A549 (cell line): ENCODE results near the gene AGBL4. TPM values are rescaled to one million over a fixed set of nuclear protein-coding genes. Genes with fewer than 3 reads are reported as not detected.

ENCODE experiments used
- ATAC-seq, 2 experiments: fragments of 200-7000 bp in 1 of 2; fragments of >200 bp in 1 of 2; cut with Nextera tagmentation in 1 of 2; cut with Tn5 transposase in 1 of 2; 3 replicates each; pipeline versions ENCODE4 v1.8.0 to v1.9.1; 2018 to 2020; ENCODE audit warnings: mild to moderate bottlenecking in 1 of 2, moderate library complexity in 1 of 2
- CTCF ChIA-PET: fragments of 300-600 bp; sonication (Branson Sonifier 250); formaldehyde crosslinking; extraction: SDS; loops from one replicate; lab custom pipeline; 2021; ENCODE audit warnings: antibody characterized with exemption, inconsistent platforms; lab: Yijun Ruan, JAX
- POLR2A ChIA-PET: fragments of 350-600 bp; formaldehyde crosslinking; extraction: SDS; loops from one replicate; lab custom pipeline; 2021; ENCODE audit warnings: antibody characterized with exemption, inconsistent platforms; lab: Yijun Ruan, JAX
- DNase-seq, 2 experiments: peaks; one replicate each; pipeline versions ENCODE4 v3.0.0 to v3.0.0-alpha.2; 2011 to 2016; ENCODE audit warnings: low read depth in 1 of 2, low spot score in 1 of 2
- FAIRE-seq: peaks from 2 replicates; lab custom pipeline; 2011; peaks lifted over from hg19 to GRCh38; lab: Jason Lieb, UNC
- H3K27ac ChIP-seq, 2 experiments: fragments of >200 bp; sonication (Bioruptor Twin); formaldehyde crosslinking; 3 replicates each; pipeline ENCODE4 v1.5.1; 2016 to 2017
- H3K4me1 ChIP-seq: fragments of >200 bp; sonication (Bioruptor Twin); formaldehyde crosslinking; 3 replicates; pipeline ENCODE4 v1.6.1; 2016
- H3K4me2 ChIP-seq: fragments of >200 bp; sonication (Bioruptor Twin); formaldehyde crosslinking; 3 replicates; pipeline ENCODE4 v1.6.1; 2016
- H3K4me3 ChIP-seq: fragments of >200 bp; sonication (Bioruptor Twin); formaldehyde crosslinking; 3 replicates; pipeline ENCODE4 v1.5.1; 2016
- H3K9me3 ChIP-seq: fragments of >200 bp; sonication (Bioruptor Twin); formaldehyde crosslinking; 3 replicates; pipeline ENCODE4 v1.6.1; 2016
- CBX2 ChIP-seq: fragments of 200-600 bp; sonication (generic); IDR thresholded peaks from 2 replicates; pipeline ENCODE4 v1.6.1; 2016; ENCODE audit warnings: low read depth, mild to moderate bottlenecking, borderline replicate concordance
- CEBPB ChIP-seq, 2 experiments: fragments of >200 bp in 1 of 2; sonication (Bioruptor Twin) in 1 of 2; formaldehyde crosslinking in 1 of 2; IDR thresholded peaks; 2 replicates each; pipeline ENCODE4 v1.6.1; 2012 to 2016
- CHD4 ChIP-seq: fragments of 200-600 bp; sonication (generic); IDR thresholded peaks from 2 replicates; pipeline ENCODE4 v1.6.1; 2016; ENCODE audit warnings: antibody characterized with exemption, mild to moderate bottlenecking, borderline replicate concordance
- EHMT2 ChIP-seq: fragments of 200-600 bp; sonication (generic); IDR thresholded peaks from 2 replicates; pipeline ENCODE4 v1.6.1; 2016; ENCODE audit warnings: antibody characterized with exemption, low read depth, mild to moderate bottlenecking, moderate library complexity
- EP300 ChIP-seq, 2 experiments: fragments of >200 bp; sonication (Bioruptor Twin); formaldehyde crosslinking; IDR thresholded peaks; 2 replicates in 1 of 2; 3 replicates in 1 of 2; pipeline ENCODE4 v1.6.1; 2016 to 2017
- HOXB13 ChIP-seq: fragments of 250-450 bp; sonication (Bioruptor Pico); IDR thresholded peaks from 2 replicates; pipeline ENCODE4 v1.5.0; 2020; ENCODE audit warnings: low read depth, mild to moderate bottlenecking, moderate library complexity
- HOXB5 ChIP-seq: fragments of 250-450 bp; sonication (Bioruptor Pico); IDR thresholded peaks from 2 replicates; pipeline ENCODE4 v1.5.0; 2020; ENCODE audit warnings: mild to moderate bottlenecking, moderate library complexity
- KDM1A ChIP-seq: fragments of 200-600 bp; sonication (generic); IDR thresholded peaks from 2 replicates; pipeline ENCODE4 v1.6.1; 2016; ENCODE audit warnings: low read depth, mild to moderate bottlenecking
- KDM5A ChIP-seq: fragments of 200-600 bp; sonication (generic); IDR thresholded peaks from 2 replicates; pipeline ENCODE4 v1.6.1; 2016; ENCODE audit warnings: antibody characterized with exemption, mild to moderate bottlenecking
- NPAS2 ChIP-seq: fragments of 250-450 bp; sonication (Bioruptor Pico); IDR thresholded peaks from 2 replicates; pipeline ENCODE4 v1.8.0; 2022; ENCODE audit warnings: mild to moderate bottlenecking, moderate library complexity, borderline replicate concordance
- NR3C1 ChIP-seq: fragments of >200 bp; sonication (Bioruptor Twin); formaldehyde crosslinking; IDR thresholded peaks from 3 replicates; pipeline ENCODE4 v1.6.1; 2017
- POLR2AphosphoS2 ChIP-seq: conservative IDR thresholded peaks from 2 replicates; pipeline ENCODE4 v1.6.1; 2012; ENCODE audit warnings: low read length, improper control_type of control experiment, inconsistent platforms
- TP53 ChIP-seq: fragments of 250-450 bp; sonication (Bioruptor Pico); IDR thresholded peaks from 2 replicates; pipeline ENCODE4 v1.5.0; 2021; ENCODE audit warnings: mild to moderate bottlenecking, moderate library complexity
- ZFP36 ChIP-seq: fragments of 450-650 bp; IDR thresholded peaks from 2 replicates; pipeline ENCODE4 v1.6.1; 2014; ENCODE audit warnings: borderline replicate concordance; ENCODE audit not compliant: partially characterized antibody
- ZNF302 ChIP-seq: fragments of 250-450 bp; sonication (Bioruptor Pico); IDR thresholded peaks from 2 replicates; pipeline ENCODE4 v1.9.0; 2021; ENCODE audit warnings: inconsistent platforms, mild to moderate bottlenecking, moderate library complexity
- ZSCAN20 ChIP-seq: fragments of 250-450 bp; sonication (Bioruptor Pico); IDR thresholded peaks from 2 replicates; pipeline ENCODE4 v1.8.0; 2022; ENCODE audit warnings: mild to moderate bottlenecking, moderate library complexity
- WGBS: methylation state at CpG from one replicate; pipeline ENCODE4 v1.1.6; 2017; ENCODE audit errors: missing lambda C conversion rate; 5-methylcytosine and 5-hydroxymethylcytosine counted together
- polyA plus RNA-seq, 4 experiments: library from polyadenylated mRNA; depleted of rRNA in 3 of 4; stranded (reverse); fragments of >200 nt; fragmentation: RNase III in 1 of 4; extraction: RNeasy Plus Mini Kit Qiagen cat#74134 plus additional on column Dnase treatment in 1 of 4; gene quantifications; 2 replicates in 3 of 4; 3 replicates in 1 of 4; pipeline ENCODE4 v1.2.3, GENCODE V29; 2011 to 2017
- TF ChIP-seq, protein P1 (sequence below): fragments of 250-450 bp; sonication (Bioruptor Pico); IDR thresholded peaks from 2 replicates; pipeline ENCODE4 v1.5.0; 2021; ENCODE audit warnings: mild to moderate bottlenecking, moderate library complexity, borderline replicate concordance
- TF ChIP-seq, protein P2 (sequence below): fragments of >200 bp; sonication (Bioruptor Twin); formaldehyde crosslinking; IDR thresholded peaks from 3 replicates; pipeline ENCODE4 v1.5.1; 2016
- TF ChIP-seq, protein P3 (sequence below): IDR thresholded peaks from 2 replicates; pipeline ENCODE4 v1.6.1; 2012
- TF ChIP-seq, protein P4 (sequence below): fragments of 150-350 bp; IDR thresholded peaks from 2 replicates; pipeline ENCODE4 v1.6.1; 2014; ENCODE audit warnings: low read depth, mild to moderate bottlenecking, low read length
- TF ChIP-seq, protein P5 (sequence below): fragments of >200 bp; sonication (Bioruptor Twin); formaldehyde crosslinking; IDR thresholded peaks from 2 replicates; pipeline ENCODE4 v1.6.1; 2016
- TF ChIP-seq, protein P6 (sequence below): fragments of 200-600 bp; sonication (generic); IDR thresholded peaks from 2 replicates; pipeline ENCODE4 v1.6.1; 2016; ENCODE audit warnings: antibody characterized with exemption, mild to moderate bottlenecking, moderate library complexity

AGBL4 gene
- polyA plus RNA-seq, 2 of the 4 experiments (the other 2 are of a cell fraction), result not detected

DNA sequence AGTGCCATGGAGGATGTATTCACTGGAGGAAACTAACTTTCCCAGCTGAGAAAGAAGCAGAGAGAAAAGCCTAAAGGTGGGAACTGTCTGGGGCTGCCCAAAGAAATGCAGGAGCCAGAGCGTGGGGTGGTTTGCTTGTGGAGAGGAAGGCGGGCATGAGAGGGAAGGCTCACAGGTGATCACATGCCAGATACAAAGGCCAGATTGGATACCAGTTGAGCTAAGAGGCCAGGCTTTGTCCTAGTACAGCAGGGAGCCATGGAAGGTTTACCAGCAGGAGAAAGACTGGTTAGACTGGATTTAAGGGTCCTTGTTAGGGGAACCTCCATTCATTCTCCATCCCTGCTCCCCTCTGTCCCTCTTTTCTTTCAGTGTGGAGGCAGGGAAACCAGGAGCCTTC, 1313.4 kb downstream of the AGBL4 start:
- ATAC-seq (no peak), DNase-seq (no peak), FAIRE-seq (no peak)
- no peak overlapping the region for H3K27ac ChIP-seq
- CTCF ChIA-PET, result interaction anchor here (1.6 kb wide), 1 partner anchor 33 kb away, joined by 8 read pairs; no protein-coding TSS in a partner anchor
- 24% methylated on average over 2 of the region's 2 CpGs for WGBS
- POLR2A ChIA-PET, result no interaction called here
- H3K4me3 ChIP-seq, result no peak overlapping the region
- no peak for TF ChIP-seq KDM5A
- no peak for TF ChIP-seq CEBPB (IDR thresholded peaks at IDR 0.05)
- TF ChIP-seq ZNF302 (CRISPR knock-in tag), result no peak
- TF ChIP-seq KDM1A, result no peak
- H3K9me3 ChIP-seq, result no peaks in the 10 kb centered on the region
- no peaks in the 10 kb centered on the region for H3K4me1 ChIP-seq
- H3K4me2 ChIP-seq, result no peak overlapping the region

DNA sequence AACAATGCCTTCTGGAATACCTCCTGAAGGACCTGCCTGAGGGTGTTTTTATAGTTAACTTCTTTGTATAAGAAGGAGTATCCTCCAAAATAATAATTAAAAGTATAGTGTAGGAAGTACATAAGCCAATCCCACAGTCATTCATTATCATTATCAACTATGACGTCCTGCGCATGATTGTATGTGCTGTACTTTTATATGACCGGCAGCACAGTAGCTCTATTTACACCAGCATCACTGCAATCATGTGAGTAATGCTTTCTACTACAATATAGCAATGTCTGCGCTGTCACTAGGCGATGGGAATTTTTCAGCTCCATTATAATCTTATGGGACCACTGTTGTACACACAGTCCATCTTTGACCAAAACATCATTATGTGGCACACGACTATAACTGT, 1319.0 kb downstream of the AGBL4 start:
- Histone ChIP-seq H3K4me1 (no peaks in the 10 kb centered on the region), H3K27ac (no peak overlapping the region), H3K4me3 (no peak overlapping the region), H3K4me2 (no peak overlapping the region)
- no peak for ATAC-seq
- DNase-seq, result no peak
- ChIA-PET CTCF (no interaction called here), POLR2A (no interaction called here)
- WGBS, result 62% methylated on average over 6 of the region's 6 CpGs
- no peak for FAIRE-seq
- TF ChIP-seq, protein P1, sequence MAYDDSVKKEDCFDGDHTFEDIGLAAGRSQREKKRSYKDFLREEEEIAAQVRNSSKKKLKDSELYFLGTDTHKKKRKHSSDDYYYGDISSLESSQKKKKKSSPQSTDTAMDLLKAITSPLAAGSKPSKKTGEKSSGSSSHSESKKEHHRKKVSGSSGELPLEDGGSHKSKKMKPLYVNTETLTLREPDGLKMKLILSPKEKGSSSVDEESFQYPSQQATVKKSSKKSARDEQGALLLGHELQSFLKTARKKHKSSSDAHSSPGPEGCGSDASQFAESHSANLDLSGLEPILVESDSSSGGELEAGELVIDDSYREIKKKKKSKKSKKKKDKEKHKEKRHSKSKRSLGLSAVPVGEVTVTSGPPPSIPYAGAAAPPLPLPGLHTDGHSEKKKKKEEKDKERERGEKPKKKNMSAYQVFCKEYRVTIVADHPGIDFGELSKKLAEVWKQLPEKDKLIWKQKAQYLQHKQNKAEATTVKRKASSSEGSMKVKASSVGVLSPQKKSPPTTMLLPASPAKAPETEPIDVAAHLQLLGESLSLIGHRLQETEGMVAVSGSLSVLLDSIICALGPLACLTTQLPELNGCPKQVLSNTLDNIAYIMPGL (CRISPR knock-in tag), result no peak
- no peak for TF ChIP-seq EP300 (IDR thresholded peaks at IDR 0.05)
- TF ChIP-seq POLR2AphosphoS2, result no peak
- TF ChIP-seq, protein P2, sequence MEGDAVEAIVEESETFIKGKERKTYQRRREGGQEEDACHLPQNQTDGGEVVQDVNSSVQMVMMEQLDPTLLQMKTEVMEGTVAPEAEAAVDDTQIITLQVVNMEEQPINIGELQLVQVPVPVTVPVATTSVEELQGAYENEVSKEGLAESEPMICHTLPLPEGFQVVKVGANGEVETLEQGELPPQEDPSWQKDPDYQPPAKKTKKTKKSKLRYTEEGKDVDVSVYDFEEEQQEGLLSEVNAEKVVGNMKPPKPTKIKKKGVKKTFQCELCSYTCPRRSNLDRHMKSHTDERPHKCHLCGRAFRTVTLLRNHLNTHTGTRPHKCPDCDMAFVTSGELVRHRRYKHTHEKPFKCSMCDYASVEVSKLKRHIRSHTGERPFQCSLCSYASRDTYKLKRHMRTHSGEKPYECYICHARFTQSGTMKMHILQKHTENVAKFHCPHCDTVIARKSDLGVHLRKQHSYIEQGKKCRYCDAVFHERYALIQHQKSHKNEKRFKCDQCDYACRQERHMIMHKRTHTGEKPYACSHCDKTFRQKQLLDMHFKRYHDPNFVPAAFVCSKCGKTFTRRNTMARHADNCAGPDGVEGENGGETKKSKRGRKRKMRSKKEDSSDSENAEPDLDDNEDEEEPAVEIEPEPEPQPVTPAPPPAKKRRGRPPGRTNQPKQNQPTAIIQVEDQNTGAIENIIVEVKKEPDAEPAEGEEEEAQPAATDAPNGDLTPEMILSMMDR, result no peak
- TF ChIP-seq, protein P3, sequence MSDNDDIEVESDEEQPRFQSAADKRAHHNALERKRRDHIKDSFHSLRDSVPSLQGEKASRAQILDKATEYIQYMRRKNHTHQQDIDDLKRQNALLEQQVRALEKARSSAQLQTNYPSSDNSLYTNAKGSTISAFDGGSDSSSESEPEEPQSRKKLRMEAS, result no peak
- TF ChIP-seq NPAS2, result no peak
- TF ChIP-seq HOXB13 (CRISPR knock-in tag), result no peak
- TF ChIP-seq, all 56 proteins: peak for 0
- H3K9me3 ChIP-seq, result no peaks in the 10 kb centered on the region

DNA sequence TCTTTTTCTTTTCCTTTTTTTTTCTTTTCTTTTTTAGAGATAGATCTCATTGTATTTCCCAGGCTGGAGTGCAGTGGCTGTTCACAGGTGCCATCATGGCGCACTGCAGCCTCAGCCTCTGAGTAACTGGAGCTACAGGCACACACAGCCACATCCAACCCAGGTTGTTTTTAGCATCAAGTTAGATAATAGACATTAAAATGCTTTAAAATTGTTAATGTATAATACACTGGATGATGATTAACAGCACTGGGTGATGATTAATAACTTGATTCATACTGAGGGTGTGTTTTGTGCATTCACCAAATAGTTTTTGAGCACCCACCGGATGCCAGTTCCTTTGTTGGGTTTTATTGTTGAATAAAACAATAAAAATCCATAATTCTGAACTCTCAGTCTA, 1322.3 kb downstream of the AGBL4 start:
- ChIA-PET POLR2A (no interaction called here), CTCF (interaction anchor here (1.4 kb wide), 1 partner anchor 24 kb away, joined by 4 read pairs; no protein-coding TSS in a partner anchor)
- no peak overlapping the region for H3K4me3 ChIP-seq
- DNase-seq (no peak), FAIRE-seq (no peak), ATAC-seq (no peak)
- TF ChIP-seq NR3C1 (no peak), HOXB13 (CRISPR knock-in tag) (no peak), POLR2AphosphoS2 (no peak), CHD4 (no peak), CBX2 (no peak), EHMT2 (no peak), ZSCAN20 (CRISPR knock-in tag) (no peak), ZFP36 (no peak), HOXB5 (CRISPR knock-in tag) (no peak), TP53 (CRISPR knock-in tag) (no peak)
- TF ChIP-seq, protein P4, sequence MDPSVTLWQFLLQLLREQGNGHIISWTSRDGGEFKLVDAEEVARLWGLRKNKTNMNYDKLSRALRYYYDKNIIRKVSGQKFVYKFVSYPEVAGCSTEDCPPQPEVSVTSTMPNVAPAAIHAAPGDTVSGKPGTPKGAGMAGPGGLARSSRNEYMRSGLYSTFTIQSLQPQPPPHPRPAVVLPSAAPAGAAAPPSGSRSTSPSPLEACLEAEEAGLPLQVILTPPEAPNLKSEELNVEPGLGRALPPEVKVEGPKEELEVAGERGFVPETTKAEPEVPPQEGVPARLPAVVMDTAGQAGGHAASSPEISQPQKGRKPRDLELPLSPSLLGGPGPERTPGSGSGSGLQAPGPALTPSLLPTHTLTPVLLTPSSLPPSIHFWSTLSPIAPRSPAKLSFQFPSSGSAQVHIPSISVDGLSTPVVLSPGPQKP, result no peak
- TF ChIP-seq, protein P5, sequence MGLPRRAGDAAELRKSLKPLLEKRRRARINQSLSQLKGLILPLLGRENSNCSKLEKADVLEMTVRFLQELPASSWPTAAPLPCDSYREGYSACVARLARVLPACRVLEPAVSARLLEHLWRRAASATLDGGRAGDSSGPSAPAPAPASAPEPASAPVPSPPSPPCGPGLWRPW, result no peak
- TF ChIP-seq, protein P2, result no peak
- TF ChIP-seq, protein P6, sequence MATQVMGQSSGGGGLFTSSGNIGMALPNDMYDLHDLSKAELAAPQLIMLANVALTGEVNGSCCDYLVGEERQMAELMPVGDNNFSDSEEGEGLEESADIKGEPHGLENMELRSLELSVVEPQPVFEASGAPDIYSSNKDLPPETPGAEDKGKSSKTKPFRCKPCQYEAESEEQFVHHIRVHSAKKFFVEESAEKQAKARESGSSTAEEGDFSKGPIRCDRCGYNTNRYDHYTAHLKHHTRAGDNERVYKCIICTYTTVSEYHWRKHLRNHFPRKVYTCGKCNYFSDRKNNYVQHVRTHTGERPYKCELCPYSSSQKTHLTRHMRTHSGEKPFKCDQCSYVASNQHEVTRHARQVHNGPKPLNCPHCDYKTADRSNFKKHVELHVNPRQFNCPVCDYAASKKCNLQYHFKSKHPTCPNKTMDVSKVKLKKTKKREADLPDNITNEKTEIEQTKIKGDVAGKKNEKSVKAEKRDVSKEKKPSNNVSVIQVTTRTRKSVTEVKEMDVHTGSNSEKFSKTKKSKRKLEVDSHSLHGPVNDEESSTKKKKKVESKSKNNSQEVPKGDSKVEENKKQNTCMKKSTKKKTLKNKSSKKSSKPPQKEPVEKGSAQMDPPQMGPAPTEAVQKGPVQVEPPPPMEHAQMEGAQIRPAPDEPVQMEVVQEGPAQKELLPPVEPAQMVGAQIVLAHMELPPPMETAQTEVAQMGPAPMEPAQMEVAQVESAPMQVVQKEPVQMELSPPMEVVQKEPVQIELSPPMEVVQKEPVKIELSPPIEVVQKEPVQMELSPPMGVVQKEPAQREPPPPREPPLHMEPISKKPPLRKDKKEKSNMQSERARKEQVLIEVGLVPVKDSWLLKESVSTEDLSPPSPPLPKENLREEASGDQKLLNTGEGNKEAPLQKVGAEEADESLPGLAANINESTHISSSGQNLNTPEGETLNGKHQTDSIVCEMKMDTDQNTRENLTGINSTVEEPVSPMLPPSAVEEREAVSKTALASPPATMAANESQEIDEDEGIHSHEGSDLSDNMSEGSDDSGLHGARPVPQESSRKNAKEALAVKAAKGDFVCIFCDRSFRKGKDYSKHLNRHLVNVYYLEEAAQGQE, result no peak
- H3K27ac ChIP-seq, result no peak overlapping the region
- H3K4me1 ChIP-seq, result no peaks in the 10 kb centered on the region
- H3K4me2 ChIP-seq, result no peak overlapping the region; the same call in 2 of the 3 replicates
- WGBS, result 6% methylated on average over 2 of the region's 2 CpGs
- H3K9me3 ChIP-seq, result no peaks in the 10 kb centered on the region
